Loucy (cell line): Measurements from ENCODE around the gene TFPT.

Source experiments
- EZH2phosphoT487 ChIP-seq: fragments of 200-600 bp; IDR thresholded peaks from 2 replicates; pipeline ENCODE4 v1.6.1; 2018; ENCODE audit warnings: antibody characterized with exemption, mild to moderate bottlenecking, moderate library complexity, borderline replicate concordance
- TF ChIP-seq, protein P1 (sequence below): fragments of 200-600 bp; sonication (generic); conservative IDR thresholded peaks from 2 replicates; pipeline ENCODE4 v1.5.1; 2014; ENCODE audit warnings: mild to moderate bottlenecking, antibody characterized with exemption, low read length

- TF ChIP-seq, protein P1, sequence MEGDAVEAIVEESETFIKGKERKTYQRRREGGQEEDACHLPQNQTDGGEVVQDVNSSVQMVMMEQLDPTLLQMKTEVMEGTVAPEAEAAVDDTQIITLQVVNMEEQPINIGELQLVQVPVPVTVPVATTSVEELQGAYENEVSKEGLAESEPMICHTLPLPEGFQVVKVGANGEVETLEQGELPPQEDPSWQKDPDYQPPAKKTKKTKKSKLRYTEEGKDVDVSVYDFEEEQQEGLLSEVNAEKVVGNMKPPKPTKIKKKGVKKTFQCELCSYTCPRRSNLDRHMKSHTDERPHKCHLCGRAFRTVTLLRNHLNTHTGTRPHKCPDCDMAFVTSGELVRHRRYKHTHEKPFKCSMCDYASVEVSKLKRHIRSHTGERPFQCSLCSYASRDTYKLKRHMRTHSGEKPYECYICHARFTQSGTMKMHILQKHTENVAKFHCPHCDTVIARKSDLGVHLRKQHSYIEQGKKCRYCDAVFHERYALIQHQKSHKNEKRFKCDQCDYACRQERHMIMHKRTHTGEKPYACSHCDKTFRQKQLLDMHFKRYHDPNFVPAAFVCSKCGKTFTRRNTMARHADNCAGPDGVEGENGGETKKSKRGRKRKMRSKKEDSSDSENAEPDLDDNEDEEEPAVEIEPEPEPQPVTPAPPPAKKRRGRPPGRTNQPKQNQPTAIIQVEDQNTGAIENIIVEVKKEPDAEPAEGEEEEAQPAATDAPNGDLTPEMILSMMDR, result no peak
- TF ChIP-seq EZH2phosphoT487, result no peak
These were observed 43.4 kb upstream of the TFPT start for GRCh38 chr19:54158812-54159351.
